Tibial nerve (tissue), 4 donors: ENCODE results near the gene ABLIM3. TPM values are rescaled to one million over a fixed set of nuclear protein-coding genes. Genes with fewer than 3 reads are reported as not detected.

ENCODE experiments used
- DNase-seq, 2 donors: peaks; one replicate each; pipeline ENCODE4 v3.0.0-alpha.2; 2019; ENCODE audit warnings: low spot score in 2 of 2
- H3K27ac ChIP-seq, 4 donors: fragments of 200-600 bp; sonication (generic) in 3 of 4; one replicate each; pipeline ENCODE4 v1.5.1; 2017 to 2019; ENCODE audit warnings: mild to moderate bottlenecking in 1 of 4
- H3K27me3 ChIP-seq, 2 donors: fragments of 200-600 bp; sonication (generic) in 1 of 2; one replicate each; pipeline versions ENCODE4 v1.5.1 to v1.6.0; 2017 to 2019
- H3K36me3 ChIP-seq, 3 donors: fragments of 200-600 bp; sonication (generic); one replicate each; pipeline ENCODE4 v1.5.1; 2018 to 2019
- H3K4me1 ChIP-seq, 4 donors: fragments of 200-600 bp; sonication (generic) in 3 of 4; one replicate each; pipeline ENCODE4 v1.5.1; 2017 to 2019
- H3K4me3 ChIP-seq, 4 donors: fragments of 200-600 bp; sonication (generic) in 3 of 4; one replicate each; pipeline ENCODE4 v1.5.1; 2017 to 2019; ENCODE audit warnings: mild to moderate bottlenecking in 1 of 4, moderate library complexity in 1 of 4
- H3K9me3 ChIP-seq, 4 donors: fragments of 200-600 bp; sonication (generic) in 3 of 4; one replicate each; pipeline ENCODE4 v1.5.1; 2017 to 2019
- EP300 ChIP-seq, 2 donors: sonication (generic); formaldehyde crosslinking; IDR thresholded peaks; one replicate each; pipeline ENCODE4 v1.6.1; 2017; ENCODE audit warnings: antibody characterized with exemption in 2 of 2, mild to moderate bottlenecking in 1 of 2
- POLR2A ChIP-seq, 2 donors: fragments of 450-650 bp; IDR thresholded peaks; one replicate each; pipeline ENCODE4 v1.6.1; 2017; ENCODE audit warnings: antibody characterized with exemption in 2 of 2, mild to moderate bottlenecking in 2 of 2, moderate library complexity in 2 of 2
- WGBS, 2 donors: methylation state at CpG; one replicate each; pipeline ENCODE4 v1.1.5; 2018; 5-methylcytosine and 5-hydroxymethylcytosine counted together
- total RNA-seq, 4 donors: library from RNA; depleted of rRNA; stranded (reverse); fragments of >200 nt; gene quantifications; one replicate each; pipeline ENCODE4 v1.1.0, GENCODE V29; 2016
- TF ChIP-seq, protein P1 (sequence below), 5 experiments: fragments of 200-600 bp in 3 of 5; fragments of 450-650 bp in 2 of 5; sonication (generic) in 3 of 5; IDR thresholded peaks; one replicate each; pipeline ENCODE4 v1.5.1; 2016 to 2019; ENCODE audit warnings: antibody characterized with exemption in 5 of 5, mild to moderate bottlenecking in 3 of 5, moderate library complexity in 2 of 5

Gene ABLIM3
- total RNA-seq, 4 donors from 2014 or later: 50.3 to 75.3 (median 52.3) TPM

DNA sequence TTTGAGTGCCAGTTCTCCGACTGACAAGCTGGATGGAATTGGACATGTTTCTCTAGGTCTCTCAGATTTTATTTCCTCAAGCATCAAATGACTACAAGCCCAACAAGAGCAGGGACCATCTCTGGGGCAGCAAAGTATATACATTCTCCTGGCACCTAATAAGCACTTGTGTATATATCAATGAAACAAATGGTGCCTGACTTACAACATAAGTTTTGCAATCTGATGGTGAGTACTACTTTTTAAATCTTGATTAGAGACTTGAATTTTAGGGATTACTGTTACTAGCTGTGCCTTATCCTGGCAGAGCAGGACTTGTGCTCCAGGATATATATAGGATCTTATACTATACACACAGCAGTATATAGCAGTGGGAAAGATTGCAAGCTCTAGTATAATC lies 8.8 kb upstream of the ABLIM3 start:
- Histone ChIP-seq H3K27me3 (no peaks in the 10 kb centered on the region), H3K27ac (no peak overlapping the region), H3K36me3 (no peaks in the 10 kb centered on the region), H3K9me3 (no peaks in the 10 kb centered on the region), H3K4me3 (no peak overlapping the region), H3K4me1 (peaks cover 0 to 30% (median 5%) of the 10 kb centered on the region in 4 donors)
- WGBS, 2 donors: 95 to 100% methylated on average over 1 of the region's 1 CpG
- TF ChIP-seq, protein P1, sequence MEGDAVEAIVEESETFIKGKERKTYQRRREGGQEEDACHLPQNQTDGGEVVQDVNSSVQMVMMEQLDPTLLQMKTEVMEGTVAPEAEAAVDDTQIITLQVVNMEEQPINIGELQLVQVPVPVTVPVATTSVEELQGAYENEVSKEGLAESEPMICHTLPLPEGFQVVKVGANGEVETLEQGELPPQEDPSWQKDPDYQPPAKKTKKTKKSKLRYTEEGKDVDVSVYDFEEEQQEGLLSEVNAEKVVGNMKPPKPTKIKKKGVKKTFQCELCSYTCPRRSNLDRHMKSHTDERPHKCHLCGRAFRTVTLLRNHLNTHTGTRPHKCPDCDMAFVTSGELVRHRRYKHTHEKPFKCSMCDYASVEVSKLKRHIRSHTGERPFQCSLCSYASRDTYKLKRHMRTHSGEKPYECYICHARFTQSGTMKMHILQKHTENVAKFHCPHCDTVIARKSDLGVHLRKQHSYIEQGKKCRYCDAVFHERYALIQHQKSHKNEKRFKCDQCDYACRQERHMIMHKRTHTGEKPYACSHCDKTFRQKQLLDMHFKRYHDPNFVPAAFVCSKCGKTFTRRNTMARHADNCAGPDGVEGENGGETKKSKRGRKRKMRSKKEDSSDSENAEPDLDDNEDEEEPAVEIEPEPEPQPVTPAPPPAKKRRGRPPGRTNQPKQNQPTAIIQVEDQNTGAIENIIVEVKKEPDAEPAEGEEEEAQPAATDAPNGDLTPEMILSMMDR (IDR thresholded peaks at IDR 0.05): no peak
- TF ChIP-seq POLR2A (IDR thresholded peaks at IDR 0.05): no peak
- no peak for DNase-seq

DNA sequence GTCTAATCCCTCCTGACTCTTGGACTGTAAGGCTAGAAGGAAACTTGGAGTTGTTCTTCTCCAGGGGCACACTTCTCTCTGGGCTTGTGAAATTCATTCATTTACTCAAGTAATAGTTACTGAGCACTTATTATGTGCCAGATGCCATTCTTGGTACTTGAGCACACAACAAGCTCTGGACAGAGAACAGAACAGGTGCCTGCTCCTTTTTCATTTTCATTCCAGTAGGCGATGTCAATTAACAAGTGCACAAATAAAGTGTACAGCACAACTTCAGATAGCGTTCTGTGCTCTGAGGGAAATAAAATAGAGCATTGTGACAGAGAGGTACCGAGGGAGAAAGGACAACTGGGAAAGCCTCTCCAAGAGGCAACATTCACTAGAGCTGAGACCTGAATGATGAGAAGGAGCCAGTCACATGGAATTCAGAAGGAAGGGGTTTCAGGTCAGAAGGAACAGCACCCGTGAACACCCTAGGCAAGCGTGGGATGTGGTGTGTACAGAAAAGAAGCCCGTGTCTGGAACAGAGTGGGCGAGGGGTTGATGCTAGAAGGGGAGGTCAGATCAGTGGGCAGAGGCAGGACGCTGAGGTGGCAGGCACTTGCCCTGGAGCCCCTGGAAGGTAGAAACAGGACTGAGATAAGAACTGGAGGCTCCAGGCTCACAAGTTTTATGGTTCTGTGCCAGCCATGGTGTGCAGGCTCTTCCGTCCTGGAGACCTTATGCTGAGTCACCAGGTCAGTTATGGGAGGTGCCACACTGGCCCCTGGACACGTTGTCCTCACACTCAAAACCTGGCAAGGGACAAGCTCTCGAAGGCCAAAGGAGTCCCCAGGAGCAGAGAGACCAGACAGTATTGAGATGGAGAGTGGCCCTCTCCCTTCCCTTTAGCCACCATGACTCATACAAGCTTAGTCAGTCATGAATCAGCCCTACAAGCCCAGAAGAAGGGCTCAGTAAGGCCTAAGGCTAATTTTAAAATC lies 7.2 kb upstream of the ABLIM3 start:
- peak in 1 of 2 donors; percentile 57 for TF ChIP-seq EP300 (IDR thresholded peaks at IDR 0.05)
- no peak for TF ChIP-seq POLR2A (IDR thresholded peaks at IDR 0.05)
- TF ChIP-seq, protein P1 (IDR thresholded peaks at IDR 0.05): no peak
- 59 to 60% methylated on average over 11 of the region's 11 CpGs for WGBS, 2 donors
- peak overlapping the region in 1 of 4 donors; percentile 53 for H3K27ac ChIP-seq
- no peaks in the 10 kb centered on the region for H3K9me3 ChIP-seq
- H3K4me1 ChIP-seq: peaks cover 0 to 23% (median 5%) of the 10 kb centered on the region in 4 donors
- H3K4me3 ChIP-seq: no peak overlapping the region
- DNase-seq: peak in 1 of 2 donors; percentile 17
- H3K27me3 ChIP-seq: no peaks in the 10 kb centered on the region
- no peaks in the 10 kb centered on the region for H3K36me3 ChIP-seq

DNA sequence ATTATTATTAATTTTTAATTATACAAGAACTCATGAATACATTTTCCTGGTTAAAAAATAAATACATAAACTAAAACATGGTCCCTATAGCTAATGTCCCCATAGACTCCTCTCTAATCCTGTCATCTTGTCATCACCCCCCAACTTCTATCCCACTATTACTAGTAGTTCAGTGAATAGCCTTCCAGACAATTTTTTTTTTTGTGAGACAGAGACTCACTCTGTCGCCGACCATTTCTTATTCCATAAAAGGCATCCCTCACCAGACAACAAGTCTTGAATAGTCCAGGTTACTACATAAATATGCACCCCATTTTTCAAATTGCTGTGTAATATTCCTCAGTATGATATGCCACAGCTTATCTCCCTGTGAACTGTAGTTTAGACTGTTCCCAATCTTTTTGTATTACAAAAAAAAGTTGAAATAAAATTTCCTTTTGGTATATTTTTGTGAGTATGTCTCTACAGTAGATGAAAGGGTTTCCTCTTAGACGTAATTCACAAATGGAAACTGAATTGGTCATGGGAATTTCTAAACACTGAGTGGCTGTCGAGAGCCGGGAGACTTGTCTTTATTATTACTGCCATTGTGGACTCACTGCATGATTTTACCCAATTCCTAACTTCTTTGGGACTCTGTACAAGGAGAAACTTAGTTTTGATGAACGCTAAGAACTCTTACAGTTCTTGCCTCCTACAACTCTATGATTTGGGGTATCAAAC lies 6.4 kb upstream of the ABLIM3 start:
- TF ChIP-seq POLR2A (IDR thresholded peaks at IDR 0.05): no peak
- TF ChIP-seq, protein P1 (IDR thresholded peaks at IDR 0.05): no peak
- TF ChIP-seq EP300 (IDR thresholded peaks at IDR 0.05): no peak
- Histone ChIP-seq H3K36me3 (no peaks in the 10 kb centered on the region), H3K4me3 (no peak overlapping the region), H3K27ac (peak overlapping the region in 1 of 4 donors; percentile 53), H3K9me3 (no peaks in the 10 kb centered on the region), H3K4me1 (peaks cover 0 to 23% (median 5%) of the 10 kb centered on the region in 4 donors), H3K27me3 (no peaks in the 10 kb centered on the region)
- 59 to 62% methylated on average over 6 of the region's 6 CpGs for WGBS, 2 donors
- no peak for DNase-seq

DNA sequence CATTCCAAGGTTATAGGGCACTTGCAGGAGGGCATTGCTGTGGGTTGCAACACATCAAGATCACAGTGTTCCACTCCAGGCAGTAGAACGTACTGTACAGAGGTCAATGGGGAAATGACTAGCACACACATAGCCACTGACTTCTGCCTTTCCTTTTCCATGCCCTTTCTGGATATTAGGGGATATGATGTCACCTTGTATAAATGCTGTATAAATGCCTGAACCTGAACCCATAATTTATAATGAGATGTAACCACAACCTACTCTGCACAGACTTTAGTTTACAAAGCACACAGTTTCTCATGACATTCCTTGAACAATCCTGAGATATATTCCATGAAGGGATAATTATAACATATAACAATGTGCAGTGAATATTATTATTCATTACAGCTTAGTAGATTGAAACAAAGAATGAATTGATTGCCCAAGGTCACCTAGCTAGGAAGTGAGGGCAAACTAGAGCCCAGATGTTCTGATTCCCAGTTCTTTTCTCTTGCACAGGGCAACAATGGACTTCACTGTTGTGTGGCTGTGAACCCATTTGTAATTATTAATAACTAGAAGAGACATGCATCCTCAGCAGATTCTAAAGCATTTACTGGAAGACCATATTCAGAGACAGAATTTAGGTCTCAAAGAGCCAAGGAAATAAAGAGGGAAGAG lies 5.6 kb upstream of the ABLIM3 start:
- H3K4me1 ChIP-seq: peaks cover 0 to 23% (median 5%) of the 10 kb centered on the region in 4 donors
- 18 to 44% methylated on average over 1 of the region's 1 CpG for WGBS, 2 donors
- peak overlapping the region in 2 of 4 donors; percentile 48 to 53 for H3K27ac ChIP-seq
- H3K9me3 ChIP-seq: no peaks in the 10 kb centered on the region
- no peak overlapping the region for H3K4me3 ChIP-seq
- peak in 1 of 2 donors; percentile 65 for TF ChIP-seq EP300 (IDR thresholded peaks at IDR 0.05)
- TF ChIP-seq, protein P1 (IDR thresholded peaks at IDR 0.05): no peak
- no peak for DNase-seq
- no peaks in the 10 kb centered on the region for H3K27me3 ChIP-seq
- H3K36me3 ChIP-seq: no peaks in the 10 kb centered on the region
